Midbrain (tissue), 1 donor: ENCODE data around the gene NEU4.
A peak's percentile ranks its signal among the peaks of the same experiment; 100 is the strongest.

Experiments
- DNase-seq: peaks from one replicate; lab custom pipeline; 2025; lab: John Stamatoyannopoulos, UW

NEU4 gene

DNA sequence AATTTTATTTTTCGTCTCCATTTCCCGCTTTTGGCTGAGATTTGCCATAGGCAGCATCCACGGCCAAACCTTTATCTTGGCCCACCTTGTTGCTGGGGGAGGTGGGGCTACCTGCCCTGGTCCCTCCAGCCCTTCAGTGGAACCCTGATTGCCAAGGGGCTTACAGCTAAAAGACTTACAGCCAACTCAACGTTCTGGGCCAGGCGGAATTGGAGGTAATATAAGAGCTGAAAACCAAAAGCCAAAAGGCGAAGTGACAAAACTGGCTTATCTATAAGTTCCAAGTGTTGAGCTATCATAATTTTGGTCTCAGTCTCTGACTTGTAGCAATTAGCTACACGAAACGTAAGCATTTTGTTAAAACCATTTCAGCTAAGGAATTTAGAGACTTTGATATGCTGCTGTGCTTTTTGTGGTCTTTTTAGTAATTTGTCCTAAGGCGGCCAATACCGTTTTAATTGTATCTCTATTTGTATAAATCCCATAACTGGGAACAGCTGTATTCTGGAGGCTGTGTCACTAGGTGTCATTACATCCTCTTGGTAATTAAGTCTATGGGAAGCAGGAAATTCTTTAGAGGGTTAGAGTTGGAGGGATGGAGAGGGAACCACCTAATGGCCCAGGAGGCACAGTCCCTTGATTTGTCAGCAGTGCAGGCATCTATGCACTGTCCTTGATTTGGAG, 25.7 kb downstream of the NEU4 start:
- no peak for DNase-seq

DNA sequence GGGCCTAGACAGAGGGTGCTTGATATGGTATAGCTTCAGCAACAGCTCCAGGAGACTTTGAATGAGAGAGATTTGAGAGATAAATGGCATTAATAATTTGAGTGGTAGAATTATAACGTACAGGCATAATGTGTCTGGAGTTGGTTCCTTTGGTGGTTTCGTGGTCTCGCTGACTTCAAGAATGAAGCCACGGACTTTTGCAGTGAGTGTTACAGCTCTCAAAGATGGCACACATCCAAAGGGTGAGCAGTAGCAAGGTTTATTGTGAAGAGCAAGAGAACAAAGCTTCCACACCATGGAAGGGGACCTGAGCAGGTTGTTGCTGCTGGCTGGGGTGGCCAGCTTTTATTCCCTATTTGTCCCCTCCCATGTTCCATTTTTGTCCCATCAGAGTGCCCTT, 26.6 kb downstream of the NEU4 start:
- no peak for DNase-seq

DNA sequence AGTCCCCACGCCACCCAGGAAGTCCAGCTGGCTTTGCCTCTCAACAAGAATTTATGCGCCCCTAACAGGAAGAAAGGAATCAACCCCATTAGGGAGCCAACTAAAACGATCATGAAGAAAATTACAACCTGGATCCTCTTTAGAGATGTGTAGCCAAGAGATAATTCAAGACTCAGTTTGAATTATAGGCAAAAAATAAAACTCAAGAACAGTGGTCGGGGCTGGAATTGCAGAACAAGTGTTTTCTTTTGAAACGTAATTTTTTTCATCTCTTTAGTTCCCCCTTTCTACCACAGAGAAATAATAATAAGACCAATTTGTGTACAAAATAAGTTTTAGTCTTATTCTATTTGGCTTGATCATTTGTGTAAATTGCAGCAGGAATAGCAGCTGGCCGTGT, 27.3 kb downstream of the NEU4 start:
- DNase-seq = no peak

DNA sequence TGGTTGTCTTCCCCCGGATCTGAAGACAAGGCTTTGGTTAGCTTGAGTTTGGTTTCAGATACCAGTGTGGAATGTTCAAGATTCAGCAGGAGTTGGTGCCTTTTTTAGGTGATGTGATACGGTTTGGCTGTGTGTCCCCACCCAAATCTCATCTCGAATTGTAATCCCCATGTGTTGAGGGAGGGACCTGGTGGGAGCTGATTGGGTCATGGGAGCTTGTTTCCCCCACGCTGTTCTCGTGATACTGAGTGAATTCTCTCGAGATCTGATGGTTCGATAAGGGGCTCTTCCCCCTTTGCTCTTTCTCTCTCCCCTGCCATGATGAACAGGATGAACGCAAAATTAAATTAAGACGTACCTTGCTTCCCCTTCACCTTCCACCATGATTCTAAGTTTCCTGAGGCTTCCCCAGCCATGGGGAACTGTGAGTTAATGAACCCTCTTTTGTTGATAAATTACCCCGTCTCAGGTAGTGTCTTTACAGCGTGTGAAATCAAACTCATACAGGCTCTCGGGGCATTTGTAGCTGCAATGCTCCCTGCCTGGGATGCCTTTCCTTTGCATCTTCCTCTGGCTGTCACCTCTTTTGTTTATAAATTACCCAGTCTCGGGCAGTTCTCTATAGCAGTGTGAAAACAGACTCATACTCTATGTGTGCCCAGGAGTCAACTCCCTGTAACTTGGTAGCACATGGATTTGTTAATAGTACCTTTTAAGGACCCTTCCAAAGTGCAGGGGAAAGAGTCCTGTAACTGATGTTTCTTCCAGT, 28.4 kb downstream of the NEU4 start:
- no peak for DNase-seq

- no peak for DNase-seq
These were observed 32.4 kb downstream of the NEU4 start for GRCh38 chr2:241841181-241842066.

DNA sequence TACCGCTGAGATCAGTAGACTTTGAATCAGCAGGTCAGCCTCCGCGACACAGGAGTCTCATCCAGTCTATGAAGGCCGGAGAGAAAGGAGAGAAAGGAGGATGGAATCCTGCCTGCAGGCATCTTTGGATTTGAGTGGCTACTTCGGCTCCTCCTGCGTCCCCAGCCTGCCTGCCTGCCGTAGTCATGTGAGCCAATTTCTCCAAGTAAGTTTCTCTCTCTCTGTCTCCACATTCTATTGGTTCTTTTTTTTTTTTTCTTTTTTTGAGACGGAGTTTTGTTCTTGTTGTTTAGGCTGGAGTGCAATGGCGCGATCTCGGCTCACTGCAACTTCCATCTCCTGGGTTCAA, 33.0 kb downstream of the NEU4 start:
- no peak for DNase-seq

DNA sequence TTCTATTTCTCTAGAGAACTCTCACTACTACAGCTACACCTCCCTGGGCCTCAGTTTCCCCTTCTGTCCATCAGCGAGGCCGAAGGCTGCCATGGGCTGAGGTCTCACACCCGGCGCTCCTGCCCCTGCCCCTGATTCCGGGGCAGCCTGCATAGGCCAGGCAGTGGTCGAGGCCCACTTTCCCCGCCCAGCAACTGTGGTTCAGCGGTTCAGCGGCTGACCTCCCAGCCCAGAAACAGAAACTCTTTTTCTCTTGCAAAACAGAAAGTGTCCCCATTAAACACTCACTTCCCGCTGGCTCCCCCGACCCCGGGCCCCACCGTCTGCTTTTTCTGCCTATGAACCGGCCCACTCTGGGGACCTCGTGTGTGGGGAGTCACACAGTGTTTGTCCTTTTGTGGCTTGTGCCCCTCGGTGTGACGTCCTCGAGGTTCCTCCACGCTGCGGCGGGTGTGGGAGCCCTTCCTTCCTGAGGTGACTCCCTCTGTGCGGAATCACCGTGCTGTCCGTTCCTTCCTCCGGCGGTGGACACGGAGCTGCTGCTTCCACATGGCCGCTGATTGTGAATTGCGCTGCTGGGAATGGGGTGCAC, 33.7 kb downstream of the NEU4 start:
- DNase-seq = no peak

- no peak for DNase-seq
These were observed 34.5 kb downstream of the NEU4 start for GRCh38 chr2:241843321-241844065.

GRCh38 chr2:241844066-241844728, 35.2 kb downstream of the NEU4 start:
- peak; percentile 24 for DNase-seq

GRCh38 chr2:241844831-241845578, 36.0 kb downstream of the NEU4 start:
- DNase-seq = no peak

DNA sequence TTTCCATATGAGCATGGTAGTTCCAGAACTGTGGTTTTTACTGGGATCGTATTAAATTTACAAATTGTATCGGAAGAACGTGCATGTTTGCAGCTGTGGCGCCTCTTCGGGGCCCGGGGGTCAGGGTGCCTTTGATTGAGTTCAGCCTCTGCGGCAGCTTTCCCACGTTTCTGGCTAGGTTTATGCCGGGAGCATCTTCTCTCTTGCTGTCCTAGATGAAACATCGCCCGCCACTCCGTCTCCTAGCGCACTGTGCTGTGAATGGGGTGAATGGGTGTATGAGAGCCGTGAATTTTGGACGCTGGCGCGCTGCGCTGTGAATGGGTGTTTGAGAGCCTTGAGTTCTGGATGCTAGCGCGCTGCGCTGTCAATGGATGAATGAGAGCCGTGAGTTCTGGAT, 37.4 kb downstream of the NEU4 start:
- no peak for DNase-seq

DNA sequence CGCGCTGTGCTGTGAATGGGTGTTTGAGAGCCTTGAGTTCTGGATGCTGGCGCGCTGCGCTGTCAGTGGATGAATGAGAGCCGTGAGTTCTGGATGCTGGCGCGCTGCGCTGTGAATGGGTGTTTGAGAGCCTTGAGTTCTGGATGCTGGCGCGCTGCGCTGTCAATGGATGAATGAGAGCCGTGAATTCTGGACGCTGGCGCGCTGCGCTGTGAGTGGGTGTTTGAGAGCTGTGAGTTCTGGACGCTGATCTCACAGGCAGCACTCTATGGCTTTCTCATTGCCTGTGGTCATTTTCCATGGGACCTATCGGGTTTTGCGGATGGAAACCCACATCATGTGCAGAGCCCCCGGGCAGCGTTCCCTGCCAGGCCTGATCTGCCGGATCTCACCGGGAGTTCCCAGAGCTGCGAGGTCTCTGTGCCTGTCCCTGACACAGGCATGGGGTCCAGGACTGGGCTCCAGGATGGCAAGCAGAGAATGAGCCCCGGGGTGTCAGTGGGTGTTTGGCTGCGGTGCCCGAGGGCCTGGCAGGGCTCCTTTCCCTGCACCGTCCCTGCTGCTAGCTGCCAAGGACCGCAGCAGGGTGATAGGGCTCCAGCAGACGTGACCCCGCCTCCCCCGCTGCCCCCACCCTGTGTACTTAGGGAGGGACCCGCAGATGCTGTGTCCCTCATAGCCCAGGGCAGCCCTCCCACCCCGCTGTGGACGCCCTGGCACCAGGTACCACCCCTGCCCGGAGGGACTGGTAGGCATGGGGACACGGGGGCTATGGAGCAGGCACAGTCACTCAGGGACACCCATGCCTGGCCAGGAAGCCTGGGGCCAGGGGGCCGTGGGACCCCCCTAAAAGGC, 40.0 kb downstream of the NEU4 start:
- no peak for DNase-seq

DNA sequence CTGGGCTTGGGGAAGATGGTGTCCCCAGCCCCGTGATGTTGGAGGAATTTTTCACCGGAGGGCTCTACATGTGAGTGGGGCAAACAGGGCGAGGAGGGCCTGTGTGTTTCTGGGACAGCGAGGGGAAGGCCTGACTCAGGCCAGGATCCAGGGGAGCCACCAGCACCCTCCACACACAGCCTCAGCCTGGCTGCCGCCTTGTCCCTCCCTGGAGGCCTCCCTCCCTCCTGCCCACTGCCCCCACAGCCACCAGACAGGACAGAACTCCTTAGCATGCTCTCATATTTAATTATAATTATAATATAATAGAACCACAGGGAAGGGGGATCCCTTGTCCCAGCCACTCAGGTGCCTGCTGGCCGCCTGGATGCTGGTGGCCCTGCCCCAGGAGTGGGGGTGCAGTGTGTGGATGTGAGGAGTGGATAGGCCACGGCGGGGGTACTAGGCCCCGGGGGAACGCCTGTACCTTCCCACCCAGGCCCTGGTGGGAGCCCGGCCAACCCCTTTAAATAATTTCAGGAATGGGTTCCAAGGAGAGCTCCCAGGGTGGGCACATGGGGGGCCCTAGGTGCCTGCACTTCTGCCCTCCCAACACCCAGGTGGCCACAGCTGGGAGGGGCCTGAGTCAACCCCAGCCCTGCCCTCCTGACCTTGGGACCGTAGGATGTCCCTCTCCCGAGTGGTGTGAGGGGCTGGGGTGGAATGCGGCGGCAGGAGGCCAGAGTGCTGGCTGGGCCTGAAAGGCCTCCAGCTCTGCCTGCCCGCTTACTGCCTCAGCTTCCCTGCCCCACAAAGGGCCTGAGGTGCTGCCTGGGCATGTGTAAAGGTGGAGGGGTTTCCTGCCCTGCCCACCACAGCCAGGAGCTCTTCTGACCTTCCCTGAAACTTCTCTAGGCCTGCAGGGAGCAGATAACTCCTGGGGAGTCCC, 40.9 kb downstream of the NEU4 start:
- DNase-seq = no peak

DNA sequence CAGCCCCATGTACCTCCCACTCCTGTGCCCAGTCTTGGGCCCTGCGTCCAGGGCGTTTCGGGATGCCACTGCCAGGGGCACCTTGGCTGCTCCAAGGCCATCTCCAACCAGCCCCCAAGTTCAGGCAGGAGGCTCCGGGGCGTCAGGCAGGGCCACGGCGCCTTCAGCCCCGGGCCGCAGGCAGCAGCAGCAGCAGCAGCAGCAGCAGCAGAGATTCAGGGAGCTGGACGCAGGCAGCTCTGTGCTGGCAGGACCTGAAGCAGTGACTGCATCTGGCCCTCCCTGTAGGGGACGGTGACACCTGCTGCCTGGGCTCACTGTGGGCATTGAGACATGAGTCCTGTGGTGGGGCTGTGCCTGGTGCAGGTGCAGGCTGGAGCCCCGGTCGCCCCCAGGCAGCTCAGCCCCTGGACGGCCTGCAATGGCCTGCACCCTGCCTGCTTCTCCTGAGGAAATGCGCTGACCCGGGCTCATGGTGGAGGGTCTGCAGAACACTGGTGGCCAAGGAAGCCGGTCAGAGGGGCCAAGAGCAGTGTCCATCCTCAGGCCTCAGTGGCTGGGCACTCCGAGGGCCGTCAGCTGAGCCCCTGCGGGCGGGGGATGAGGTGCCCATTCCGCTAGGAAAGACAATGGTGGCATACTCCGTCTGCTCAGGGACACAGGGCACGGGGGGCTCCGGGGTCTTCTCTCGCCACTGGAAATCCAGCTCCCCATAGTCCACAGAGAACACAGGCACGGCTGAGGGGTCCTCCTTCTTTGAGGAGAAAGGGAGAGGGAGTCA, 41.7 kb downstream of the NEU4 start:
- no peak for DNase-seq

DNA sequence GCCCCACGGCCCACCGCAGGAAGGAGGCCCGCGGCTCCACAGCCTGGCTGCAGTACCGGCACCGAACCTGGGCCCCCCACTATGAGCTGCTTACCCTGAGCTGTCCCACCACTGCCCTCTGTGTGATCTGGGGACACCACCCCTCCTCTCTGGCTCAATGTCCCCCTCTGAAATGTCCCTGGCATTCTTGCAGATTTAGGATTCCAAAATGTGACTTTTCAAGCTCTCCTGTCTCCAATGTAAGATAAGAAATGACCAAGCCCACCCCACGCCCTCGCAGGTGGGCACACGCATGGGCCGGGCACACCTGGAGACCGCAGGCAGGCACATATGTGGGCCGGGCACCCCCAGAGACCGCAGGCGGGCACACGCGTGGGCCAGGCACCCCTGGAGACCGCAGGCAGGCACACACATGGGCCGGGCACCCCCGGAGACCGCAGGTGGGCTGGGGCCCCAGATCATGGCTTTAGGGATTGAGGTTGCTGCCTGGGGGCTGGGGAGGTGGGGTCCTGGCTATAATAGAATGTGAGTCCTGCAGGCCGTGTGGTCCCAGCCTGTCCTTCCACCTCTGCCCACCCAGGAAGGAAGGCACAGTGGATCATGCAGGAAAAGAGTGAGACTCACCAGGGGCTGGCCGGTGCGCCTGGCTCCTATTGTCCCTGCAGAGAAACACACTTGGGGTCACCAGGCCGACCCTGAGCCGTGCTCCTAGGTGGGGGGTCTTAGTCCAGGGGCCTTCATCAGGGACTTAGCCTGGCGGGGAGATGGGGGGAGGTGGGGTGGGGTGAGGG, 42.5 kb downstream of the NEU4 start:
- no peak for DNase-seq

- DNase-seq = no peak
These were observed 43.4 kb downstream of the NEU4 start for GRCh38 chr2:241852116-241852980.
